Fibroblast of lung (primary cell): Measurements from ENCODE around the gene METTL1. TPM values are rescaled to one million over a fixed set of nuclear protein-coding genes. Genes with fewer than 3 reads are reported as not detected.

ENCODE experiments used
- DNase-seq, 2 donors: peaks; one replicate each; pipeline versions ENCODE4 v3.0.0 to v3.0.0-alpha.2; 2010; ENCODE audit warnings: low read depth in 2 of 2
- H2AFZ ChIP-seq: 2 replicates; pipeline ENCODE4 v1.5.1; 2012; ENCODE audit warnings: low read length, control low read depth, inconsistent platforms
- H3K27ac ChIP-seq: 2 replicates; pipeline ENCODE4 v1.5.1; 2011; ENCODE audit warnings: low read length, control low read depth; ENCODE audit not compliant: insufficient read depth
- H3K27me3 ChIP-seq: 2 replicates; pipeline ENCODE4 v1.5.1; 2011; ENCODE audit warnings: mild to moderate bottlenecking, low read length; ENCODE audit not compliant: control insufficient read depth, insufficient read depth
- H3K36me3 ChIP-seq: 2 replicates; pipeline ENCODE4 v1.5.1; 2011; ENCODE audit warnings: low read length; ENCODE audit not compliant: control insufficient read depth, insufficient read depth
- H3K4me1 ChIP-seq: 2 replicates; pipeline ENCODE4 v1.5.1; 2011; ENCODE audit warnings: low read length; ENCODE audit not compliant: control insufficient read depth, insufficient read depth; ENCODE audit errors: extremely low read depth
- H3K4me2 ChIP-seq: 2 replicates; pipeline ENCODE4 v1.5.1; 2011; ENCODE audit warnings: low read length, control low read depth; ENCODE audit not compliant: insufficient read depth; ENCODE audit errors: extremely low read depth
- H3K4me3 ChIP-seq, 4 experiments: fragments of 200-600 bp in 1 of 4; sonication (generic) in 1 of 4; replicated peaks in 1 of 4; 2 replicates each; pipeline ENCODE4 v1.5.1; 2011 to 2016; ENCODE audit warnings: low read length in 4 of 4, low read depth in 3 of 4, mild to moderate bottlenecking in 3 of 4, control low read depth in 2 of 4, inconsistent platforms in 1 of 4, mixed read lengths in 1 of 4; ENCODE audit not compliant: insufficient read depth in 1 of 4; ENCODE audit errors: control extremely low read depth in 1 of 4
- H3K79me2 ChIP-seq: 2 replicates; pipeline ENCODE4 v1.5.1; 2012; ENCODE audit warnings: mild to moderate bottlenecking, low read length, inconsistent platforms; ENCODE audit not compliant: control insufficient read depth, insufficient read depth
- H3K9ac ChIP-seq: 2 replicates; pipeline ENCODE4 v1.5.1; 2011; ENCODE audit warnings: mild to moderate bottlenecking, low read length, control low read depth; ENCODE audit not compliant: insufficient read depth
- H3K9me3 ChIP-seq: 2 replicates; pipeline ENCODE4 v1.5.1; 2012; ENCODE audit warnings: low read depth, low read length; ENCODE audit not compliant: control insufficient read depth, insufficient read depth
- H4K20me1 ChIP-seq: 2 replicates; pipeline ENCODE4 v1.5.1; 2011; ENCODE audit warnings: low read length; ENCODE audit not compliant: control insufficient read depth, insufficient read depth; ENCODE audit errors: extremely low read depth
- EZH2 ChIP-seq: IDR thresholded peaks from 2 replicates; pipeline ENCODE4 v1.5.1; 2012; ENCODE audit warnings: low read length, control low read depth, mild to moderate bottlenecking; ENCODE audit errors: missing control alignments
- polyA plus RNA-seq, 2 donors: library from polyadenylated mRNA; depleted of rRNA in 1 of 2; stranded (reverse) in 1 of 2; unstranded in 1 of 2; fragments of >200 nt; gene quantifications; 2 replicates each; pipeline ENCODE4 v1.2.1, GENCODE V29; 2011 to 2012; ENCODE audit warnings: missing spikeins in 1 of 2
- total RNA-seq: library from RNA; depleted of rRNA; stranded (reverse); fragments of >200 nt; gene quantifications from 2 replicates; pipeline ENCODE4 v1.2.1, GENCODE V29; 2014
- TF ChIP-seq, protein P1 (sequence below), 2 donors: IDR thresholded peaks in 1 of 2; conservative IDR thresholded peaks in 1 of 2; 1 replicate in 1 of 2; 2 replicates in 1 of 2; pipeline ENCODE4 v1.5.1; 2011 to 2012; ENCODE audit warnings: low read length in 2 of 2, control low read depth in 1 of 2, inconsistent platforms in 1 of 2, low read depth in 1 of 2, mild to moderate bottlenecking in 1 of 2

METTL1 gene
- total and polyA plus RNA-seq, 2 donors (not counting 1 experiment from before 2014, with no cell fraction given) = 3.5 to 16.9 TPM

DNA sequence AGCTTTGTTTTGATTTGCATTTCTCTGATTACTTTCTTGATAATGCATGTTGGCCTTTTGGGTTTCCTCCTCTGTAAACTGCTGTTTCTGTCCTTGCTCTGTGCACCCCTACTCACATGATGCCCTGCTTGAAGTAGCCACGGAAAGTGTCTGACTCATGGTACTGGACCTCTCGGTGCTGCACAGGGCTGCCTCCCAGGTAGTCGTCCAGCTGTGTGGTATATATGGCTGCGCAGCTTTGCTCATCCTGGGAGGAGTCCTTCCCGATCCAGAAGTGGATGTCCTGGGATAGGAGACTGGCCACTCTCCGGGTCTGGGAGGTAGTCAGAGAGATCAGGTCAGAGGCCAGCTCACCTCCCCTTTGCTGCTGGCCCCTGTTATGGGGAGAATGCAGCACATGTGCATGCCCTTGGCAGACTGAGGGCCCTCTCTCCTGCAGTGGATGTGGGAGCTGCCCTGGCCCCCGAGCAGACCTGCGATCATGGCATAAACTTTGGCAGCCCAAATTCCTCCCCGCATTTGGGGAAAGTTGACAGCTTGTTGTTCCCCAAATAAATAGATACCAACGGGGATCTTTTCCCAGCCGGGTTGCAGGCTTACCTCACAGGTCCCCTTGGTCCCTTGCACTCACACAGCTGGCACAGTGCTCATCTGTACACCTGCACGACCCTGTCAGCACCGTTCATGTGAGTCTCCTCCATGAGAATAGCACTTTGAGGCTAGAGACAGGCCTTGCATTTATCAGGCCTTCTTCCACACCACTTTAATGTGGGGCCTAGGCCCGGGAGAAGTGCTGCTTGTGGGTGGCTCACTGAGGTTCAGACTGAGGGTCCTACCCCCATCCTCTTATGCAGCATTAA lies 41.4 kb upstream of the METTL1 start:
- Histone ChIP-seq H3K79me2 (no peaks in the 10 kb centered on the region), H3K9me3 (no peaks in the 10 kb centered on the region), H4K20me1 (no peaks in the 10 kb centered on the region), H3K36me3 (peaks cover 4% of the 10 kb centered on the region), H3K27me3 (no peaks in the 10 kb centered on the region), H3K9ac (no peak overlapping the region), H3K4me2 (no peak overlapping the region), H3K27ac (no peak overlapping the region), H2AFZ (no peak overlapping the region), H3K4me1 (peaks cover 5% of the 10 kb centered on the region), H3K4me3 (no peak overlapping the region)
- TF ChIP-seq, protein P1, sequence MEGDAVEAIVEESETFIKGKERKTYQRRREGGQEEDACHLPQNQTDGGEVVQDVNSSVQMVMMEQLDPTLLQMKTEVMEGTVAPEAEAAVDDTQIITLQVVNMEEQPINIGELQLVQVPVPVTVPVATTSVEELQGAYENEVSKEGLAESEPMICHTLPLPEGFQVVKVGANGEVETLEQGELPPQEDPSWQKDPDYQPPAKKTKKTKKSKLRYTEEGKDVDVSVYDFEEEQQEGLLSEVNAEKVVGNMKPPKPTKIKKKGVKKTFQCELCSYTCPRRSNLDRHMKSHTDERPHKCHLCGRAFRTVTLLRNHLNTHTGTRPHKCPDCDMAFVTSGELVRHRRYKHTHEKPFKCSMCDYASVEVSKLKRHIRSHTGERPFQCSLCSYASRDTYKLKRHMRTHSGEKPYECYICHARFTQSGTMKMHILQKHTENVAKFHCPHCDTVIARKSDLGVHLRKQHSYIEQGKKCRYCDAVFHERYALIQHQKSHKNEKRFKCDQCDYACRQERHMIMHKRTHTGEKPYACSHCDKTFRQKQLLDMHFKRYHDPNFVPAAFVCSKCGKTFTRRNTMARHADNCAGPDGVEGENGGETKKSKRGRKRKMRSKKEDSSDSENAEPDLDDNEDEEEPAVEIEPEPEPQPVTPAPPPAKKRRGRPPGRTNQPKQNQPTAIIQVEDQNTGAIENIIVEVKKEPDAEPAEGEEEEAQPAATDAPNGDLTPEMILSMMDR (conservative IDR thresholded peaks at IDR 0.05 in 1 of 2, IDR thresholded peaks at IDR 0.05 in 1 of 2; ENCODE audit: low read depth in 1 of 2, low read length in 2 of 2) = no peak
- no peak for TF ChIP-seq EZH2
- peak in 1 of 2 donors; percentile 43 for DNase-seq

DNA sequence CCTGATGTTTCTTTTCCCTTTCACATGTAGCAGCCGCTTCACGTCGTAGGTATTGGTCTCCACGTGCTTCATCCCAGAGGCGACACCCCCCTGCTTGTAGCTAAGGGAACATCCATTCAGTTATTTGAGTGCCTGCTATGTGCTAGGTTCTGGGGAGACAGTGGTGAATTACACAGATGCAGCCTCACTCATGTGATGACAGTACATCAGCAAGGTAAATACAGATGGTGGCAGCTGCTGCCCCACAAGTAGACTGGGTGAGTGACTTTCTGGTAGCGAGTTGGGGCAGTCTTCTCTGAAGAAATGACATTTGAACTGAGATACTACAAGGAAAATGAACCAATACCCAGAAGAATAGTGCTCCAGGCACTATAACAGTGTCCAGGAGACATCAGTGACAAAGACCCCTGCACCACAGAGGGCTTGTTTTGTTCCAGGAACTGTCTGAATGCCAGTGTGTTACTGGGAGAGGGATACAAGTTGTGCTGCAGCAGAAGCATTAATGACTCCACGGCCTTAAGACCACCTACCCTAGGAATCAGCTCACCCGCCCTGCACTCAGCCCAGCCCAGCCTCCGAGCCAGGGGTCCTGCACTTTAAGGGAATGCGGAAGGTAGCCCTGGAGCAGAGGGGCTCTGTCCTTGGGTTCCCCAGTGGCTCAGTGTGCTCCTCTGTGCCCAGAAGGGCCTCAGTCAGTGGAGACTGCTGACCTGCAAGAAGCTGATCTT lies 39.3 kb upstream of the METTL1 start:
- no peaks in the 10 kb centered on the region for H3K4me1 ChIP-seq
- no peak overlapping the region for H2AFZ ChIP-seq
- no peak overlapping the region for H3K4me2 ChIP-seq
- TF ChIP-seq, protein P1 (conservative IDR thresholded peaks at IDR 0.05 in 1 of 2, IDR thresholded peaks at IDR 0.05 in 1 of 2; ENCODE audit: low read depth in 1 of 2, low read length in 2 of 2) = no peak
- no peak for TF ChIP-seq EZH2
- no peaks in the 10 kb centered on the region for H4K20me1 ChIP-seq
- H3K27ac ChIP-seq = no peak overlapping the region
- no peaks in the 10 kb centered on the region for H3K9me3 ChIP-seq
- no peaks in the 10 kb centered on the region for H3K79me2 ChIP-seq
- DNase-seq = no peak
- no peak overlapping the region for H3K9ac ChIP-seq
- H3K27me3 ChIP-seq = no peaks in the 10 kb centered on the region
- H3K4me3 ChIP-seq = no peak overlapping the region
- H3K36me3 ChIP-seq = peaks cover 10% of the 10 kb centered on the region

DNA sequence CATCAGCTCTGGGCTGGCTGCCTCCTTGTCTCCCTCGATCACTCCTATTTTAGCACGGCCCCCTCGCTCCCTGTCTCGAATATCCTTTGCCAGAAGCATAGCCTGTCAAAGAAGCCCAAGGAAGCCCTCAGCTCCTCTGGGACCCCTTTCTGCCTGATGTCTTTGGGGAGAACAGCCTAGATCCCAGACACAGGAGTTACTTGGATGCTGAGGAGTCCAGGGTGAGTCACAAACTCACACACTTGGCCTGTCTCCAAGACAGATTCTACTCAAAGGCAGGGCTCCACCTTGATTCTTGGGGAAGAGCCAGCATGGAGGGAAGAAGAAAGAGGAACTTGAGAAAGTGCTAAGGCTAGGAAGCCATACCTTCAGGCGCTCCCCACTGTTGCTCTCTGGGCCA lies 38.5 kb upstream of the METTL1 start:
- Histone ChIP-seq H2AFZ (no peak overlapping the region), H3K9me3 (no peaks in the 10 kb centered on the region), H3K27me3 (no peaks in the 10 kb centered on the region), H3K4me1 (no peaks in the 10 kb centered on the region), H3K9ac (no peak overlapping the region), H3K79me2 (no peaks in the 10 kb centered on the region), H3K4me3 (no peak overlapping the region), H3K27ac (no peak overlapping the region), H4K20me1 (no peaks in the 10 kb centered on the region), H3K4me2 (no peak overlapping the region), H3K36me3 (peaks cover 9% of the 10 kb centered on the region)
- TF ChIP-seq, protein P1 (conservative IDR thresholded peaks at IDR 0.05 in 1 of 2, IDR thresholded peaks at IDR 0.05 in 1 of 2; ENCODE audit: low read depth in 1 of 2, low read length in 2 of 2) = no peak
- no peak for TF ChIP-seq EZH2
- peak; percentile 35 to 73 for DNase-seq
